Measurements from ENCODE around the gene ADCYAP1R1. TPM values are rescaled to one million over a fixed set of nuclear protein-coding genes. Genes with fewer than 3 reads are reported as not detected.

The ADCYAP1R1 gene
- total RNA-seq, 1 experiment from 2014 or later: 0.12 TPM

GRCh38 chr7:31006857-31007256 lies 45.3 kb upstream of the ADCYAP1R1 start:
- Histone ChIP-seq H3K4me1 (ENCODE audit: control insufficient read depth in 1 of 2, insufficient read depth in 2 of 2, low read length in 2 of 2) (no peaks in the 10 kb centered on the region), H3K79me2 (ENCODE audit: insufficient read depth, low read length) (no peaks in the 10 kb centered on the region), H3K4me3 (replicated peaks in 1 of 2; ENCODE audit: low read depth in 1 of 2, low read length in 2 of 2) (no peak overlapping the region), H4K20me1 (ENCODE audit: insufficient read depth) (no peaks in the 10 kb centered on the region), H3K36me3 (ENCODE audit: control insufficient read depth in 1 of 2, insufficient read depth in 2 of 2, low read length in 2 of 2) (no peaks in the 10 kb centered on the region), H3K27ac (ENCODE audit: low read depth, low read length) (no peak overlapping the region), H2AFZ (ENCODE audit: low read depth, low read length, poor library complexity, severe bottlenecking) (no peak overlapping the region), H3K27me3 (ENCODE audit: insufficient read depth, low read length) (peaks cover 36% of the 10 kb centered on the region), H3K9me2 (ENCODE audit: insufficient read depth) (no peaks in the 10 kb centered on the region), H3K4me2 (ENCODE audit: low read length) (no peak overlapping the region), H3K9me3 (ENCODE audit: control insufficient read depth in 1 of 2, insufficient read depth in 1 of 2, low read depth in 1 of 2, low read length in 2 of 2) (peaks cover 0 to 6% of the 10 kb centered on the region in 2 experiments; a peak in 1 of 4 replicates), H3K9ac (ENCODE audit: low read length) (no peak overlapping the region)
- DNase-seq (ENCODE audit: low read depth, low spot score) (no peak), ATAC-seq (no peak)
- BruUV-seq (replicated peaks): no TSS peak
- POLR2A ChIA-PET: no interaction called here
- CTCF ChIA-PET: no interaction called here
- TF ChIP-seq EGR1 (IDR thresholded peaks at IDR 0.05; ENCODE audit: low read depth) (no peak), ATF3 (IDR thresholded peaks at IDR 0.05) (no peak), EZH2phosphoT487 (IDR thresholded peaks at IDR 0.05; ENCODE audit: borderline replicate concordance) (no peak), ZFX (IDR thresholded peaks at IDR 0.05) (no peak), TCF7L2 (IDR thresholded peaks at IDR 0.05; ENCODE audit: borderline replicate concordance, extremely low read depth, insufficient read depth, insufficient read length) (no peak), EZH2 (IDR thresholded peaks at IDR 0.05) (no peak), REST (IDR thresholded peaks at IDR 0.05; ENCODE audit: low read depth) (no peak), POLR2AphosphoS5 (IDR thresholded peaks at IDR 0.05; ENCODE audit: low read depth, low read length) (no peak), SIN3A (IDR thresholded peaks at IDR 0.05; ENCODE audit: low read depth) (no peak), RAD21 (IDR thresholded peaks at IDR 0.05; ENCODE audit: low read depth) (no peak), JUND (IDR thresholded peaks at IDR 0.05) (no peak), CBX3 (IDR thresholded peaks at IDR 0.05; ENCODE audit: low read depth) (no peak), SP1 (IDR thresholded peaks at IDR 0.05; ENCODE audit: low read depth) (no peak)
- RAD21 ChIA-PET (ENCODE audit: low non-redundant PET in 1 of 2, low total read pairs in 2 of 2, uncharacterized antibody in 2 of 2, unreplicated experiment in 2 of 2): no interaction called here
- intact Hi-C loops (cut with micrococcal nuclease): loop anchor here (10.0 kb wide), 1 partner anchor 88 kb away; no protein-coding TSS in a partner anchor

Measured in HCT116 (cell line).